Measurements from ENCODE around the gene ADGRE2.

The ADGRE2 gene

DNA sequence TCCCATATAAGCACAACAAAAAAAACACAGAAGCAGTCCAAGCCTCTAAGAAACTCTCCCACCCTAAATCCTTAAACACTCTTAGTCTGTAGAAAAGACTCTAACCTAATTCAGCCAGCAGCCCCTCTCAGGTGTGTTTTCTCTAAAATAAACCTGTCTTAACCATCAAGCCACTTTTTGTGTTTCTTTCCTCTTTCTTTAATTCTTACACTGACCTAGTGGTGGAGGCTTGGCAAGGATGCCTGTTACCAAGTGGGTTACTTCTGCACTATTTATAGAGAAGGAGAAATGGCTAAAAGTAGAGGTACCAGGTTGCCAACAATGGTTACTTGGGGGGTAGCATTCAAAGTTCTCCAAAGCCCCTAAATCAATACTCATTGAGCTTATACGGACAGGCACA lies 44.8 kb downstream of the ADGRE2 start:
- no peak for DNase-seq

DNA sequence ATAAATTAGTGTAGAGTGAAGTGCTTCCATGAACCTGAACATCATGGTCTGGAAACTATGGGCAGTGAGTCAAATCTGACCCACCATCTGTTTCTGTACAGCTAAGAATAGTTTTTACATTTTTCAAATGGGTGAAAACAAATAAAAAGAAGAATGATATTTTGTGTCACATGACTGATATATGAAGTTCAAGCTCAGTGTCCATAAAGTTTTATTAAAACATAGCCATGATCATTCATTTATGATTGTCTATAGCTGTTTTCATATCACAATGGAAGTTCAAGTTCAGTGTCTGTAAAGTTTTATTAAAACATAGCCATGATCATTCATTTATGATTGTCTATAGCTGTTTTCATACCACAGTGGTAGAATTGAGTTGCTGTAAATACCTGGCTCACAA lies 45.9 kb downstream of the ADGRE2 start:
- DNase-seq = no peak

DNA sequence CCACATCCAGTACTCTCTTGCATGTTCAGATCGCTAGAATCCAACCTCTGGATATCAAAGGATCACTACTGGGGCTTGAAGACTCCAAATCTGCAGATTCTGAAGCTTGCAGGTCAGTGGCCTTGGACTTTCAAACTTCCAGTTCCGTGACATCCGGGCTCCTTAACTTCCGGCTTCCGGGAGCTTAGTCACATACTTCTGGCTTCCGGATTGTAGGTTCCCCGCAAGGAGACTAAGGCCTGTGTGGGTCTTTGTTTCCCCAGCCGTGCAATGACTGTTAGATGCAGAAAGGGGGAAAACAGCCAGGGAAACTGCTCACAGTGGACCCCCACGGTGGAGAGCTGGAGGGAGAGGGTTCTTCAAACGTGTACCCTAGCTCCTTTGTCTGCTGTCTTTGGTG lies 47.2 kb downstream of the ADGRE2 start:
- no peak for DNase-seq

DNA sequence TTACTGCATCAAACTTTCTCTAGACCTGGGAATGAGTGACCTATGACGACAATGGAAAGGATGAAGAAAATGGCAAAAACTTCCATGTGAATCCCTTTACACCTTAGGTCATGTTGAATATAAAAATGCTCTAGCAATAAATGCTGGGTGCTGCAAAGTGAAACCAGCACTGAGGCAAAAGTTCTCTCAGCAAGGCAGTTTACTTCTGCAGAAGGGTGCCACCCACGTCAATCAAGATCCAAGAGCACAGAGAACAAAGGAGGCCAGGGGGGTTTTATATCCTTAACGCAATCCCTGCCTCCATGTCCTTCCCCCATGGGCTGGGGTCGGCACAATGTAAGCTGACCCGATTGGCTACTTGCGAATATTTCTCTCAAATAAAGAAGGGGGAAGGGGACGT lies 49.8 kb downstream of the ADGRE2 start:
- no peak for DNase-seq

DNA sequence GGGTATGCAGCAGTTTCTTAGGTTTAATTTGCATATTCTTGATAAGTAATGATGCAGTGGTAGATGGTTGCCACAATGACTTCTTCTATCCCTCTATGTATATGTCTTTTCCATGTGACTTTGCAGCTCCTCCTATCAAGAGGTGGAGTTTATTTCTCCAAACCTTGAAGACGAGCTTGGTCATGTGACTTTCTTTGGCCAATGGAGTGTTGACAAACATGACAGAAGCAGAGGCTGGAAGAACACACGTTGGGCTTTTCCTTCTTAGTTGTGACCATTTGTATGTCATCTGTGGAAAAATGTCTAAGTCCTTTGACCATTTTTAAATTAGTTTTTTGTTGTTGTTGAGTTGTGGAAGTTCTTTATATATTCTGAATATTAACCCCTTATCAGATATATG lies 56.2 kb downstream of the ADGRE2 start:
- no peak for DNase-seq

DNA sequence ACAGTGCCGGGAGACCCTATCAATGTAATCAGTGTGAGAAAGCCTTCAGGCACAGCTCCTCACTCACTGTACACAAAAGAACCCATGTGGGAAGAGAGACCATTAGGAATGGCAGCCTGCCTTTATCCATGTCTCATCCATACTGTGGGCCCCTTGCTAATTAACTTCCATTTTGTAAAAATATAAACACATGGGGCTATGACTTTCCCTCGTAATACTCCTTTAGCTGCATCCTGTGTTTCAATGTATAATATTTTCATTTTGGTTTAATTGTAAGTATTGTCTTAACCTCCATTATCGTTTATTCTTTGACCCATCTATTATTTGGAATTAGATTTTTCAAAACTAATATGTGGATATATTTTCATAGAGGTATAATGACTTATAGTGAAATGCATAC lies 59.2 kb downstream of the ADGRE2 start:
- DNase-seq = no peak

DNA sequence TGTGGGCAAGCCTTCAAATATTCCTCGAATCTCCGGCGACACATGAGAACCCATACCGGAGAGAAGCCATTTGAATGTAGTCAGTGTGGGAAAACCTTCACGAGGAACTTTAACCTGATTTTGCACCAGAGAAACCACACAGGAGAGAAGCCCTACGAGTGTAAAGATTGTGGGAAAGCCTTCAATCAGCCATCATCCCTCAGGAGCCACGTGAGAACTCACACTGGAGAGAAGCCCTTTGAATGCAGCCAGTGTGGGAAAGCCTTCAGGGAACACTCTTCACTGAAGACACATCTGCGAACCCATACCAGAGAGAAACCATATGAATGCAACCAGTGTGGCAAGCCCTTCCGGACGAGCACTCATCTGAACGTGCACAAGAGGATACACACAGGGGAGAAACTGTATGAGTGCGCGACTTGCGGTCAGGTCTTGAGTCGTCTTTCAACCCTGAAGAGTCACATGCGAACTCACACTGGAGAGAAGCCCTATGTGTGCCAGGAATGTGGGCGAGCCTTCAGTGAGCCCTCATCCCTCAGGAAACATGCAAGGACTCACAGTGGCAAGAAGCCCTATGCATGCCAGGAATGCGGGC lies 59.7 kb downstream of the ADGRE2 start:
- DNase-seq = no peak

DNA sequence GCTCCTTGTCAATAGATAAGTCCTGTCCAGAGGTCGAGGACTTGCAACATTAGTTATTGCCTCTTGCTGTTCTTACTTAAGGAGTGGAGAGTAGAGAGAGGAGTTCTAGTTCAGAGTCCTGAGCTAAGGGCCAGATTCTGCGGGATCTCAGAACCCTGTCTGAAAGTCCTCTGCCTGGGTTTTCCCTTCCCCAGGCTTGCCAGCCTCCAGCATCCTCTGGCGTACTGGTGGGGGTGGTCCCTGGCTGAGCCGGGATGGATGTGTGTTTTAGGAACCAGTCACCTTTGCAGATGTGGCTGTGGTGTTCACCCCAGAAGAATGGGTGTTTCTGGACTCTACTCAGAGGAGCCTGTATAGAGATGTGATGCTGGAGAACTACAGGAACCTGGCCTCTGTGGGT lies 62.5 kb downstream of the ADGRE2 start:
- DNase-seq = no peak

DNA sequence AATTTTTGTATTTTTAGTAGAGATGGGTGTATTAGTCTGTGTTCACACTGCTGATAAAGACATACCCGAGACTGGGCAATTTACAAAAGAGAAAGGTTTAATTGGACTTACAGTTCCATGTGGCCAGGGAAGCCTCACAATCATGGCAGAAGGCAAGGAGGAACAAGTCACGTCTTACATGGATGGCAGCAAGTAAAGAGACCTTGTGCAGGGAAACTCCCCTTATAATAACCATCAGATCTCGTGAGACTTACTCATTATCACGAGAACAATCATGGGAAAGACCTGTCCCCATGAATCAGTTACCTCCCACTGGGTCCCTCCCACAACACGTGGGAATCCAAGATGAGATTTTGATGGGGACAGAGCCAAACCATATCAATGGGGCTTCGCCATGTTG lies 73.9 kb downstream of the ADGRE2 start:
- no peak for DNase-seq

DNA sequence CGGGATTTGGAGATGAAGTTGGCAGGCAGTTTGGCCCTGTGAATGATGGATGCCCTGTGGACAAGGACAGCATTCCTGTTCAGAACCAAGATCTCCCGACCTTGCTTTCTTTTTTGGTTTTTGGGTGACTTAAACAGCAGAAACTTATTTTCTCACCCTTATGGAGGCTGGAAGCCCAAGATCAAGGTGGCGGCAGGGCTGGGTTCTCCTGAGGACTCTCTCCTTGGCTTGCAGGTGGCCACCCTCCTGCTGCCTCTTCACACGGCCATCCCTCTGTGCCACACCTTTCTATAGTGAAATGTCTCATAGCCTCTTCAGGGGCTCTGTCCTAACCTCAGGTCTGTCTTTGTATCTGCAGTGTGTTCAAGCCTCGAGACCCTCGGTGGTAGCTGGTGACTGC lies 74.5 kb downstream of the ADGRE2 start:
- no peak for DNase-seq

DNA sequence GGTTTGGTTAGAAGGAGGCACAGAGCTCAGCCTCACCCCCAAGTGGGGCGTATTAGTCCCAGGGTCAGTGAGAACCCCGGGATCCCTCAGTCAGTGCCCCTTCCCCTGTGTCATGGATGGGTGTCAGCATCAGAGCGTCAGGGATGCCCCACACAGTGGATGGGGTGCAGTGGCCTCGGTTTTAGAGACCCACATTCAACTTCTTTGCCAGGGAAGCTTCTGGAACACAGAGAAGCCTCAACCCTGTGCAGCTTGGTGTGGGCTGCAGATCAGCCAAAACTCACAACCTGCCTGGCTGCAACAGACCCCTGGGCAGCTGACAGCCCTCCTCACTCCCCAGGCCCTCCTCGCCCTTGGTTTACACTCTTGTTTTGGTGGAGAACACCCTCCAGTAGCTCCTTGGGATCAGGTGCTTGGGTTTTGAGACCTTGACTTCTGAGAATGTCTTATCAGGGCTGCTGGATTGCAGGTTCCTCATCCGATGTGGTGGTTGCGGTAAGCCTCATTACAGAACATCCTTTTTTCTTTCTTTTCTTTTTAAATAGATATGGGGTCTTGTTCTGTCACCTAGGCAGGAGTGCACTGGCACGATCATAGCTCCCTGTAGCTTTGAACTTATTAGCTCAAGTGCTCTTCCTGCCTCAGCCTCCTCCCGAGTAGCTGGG lies 77.5 kb downstream of the ADGRE2 start:
- no peak for DNase-seq

DNA sequence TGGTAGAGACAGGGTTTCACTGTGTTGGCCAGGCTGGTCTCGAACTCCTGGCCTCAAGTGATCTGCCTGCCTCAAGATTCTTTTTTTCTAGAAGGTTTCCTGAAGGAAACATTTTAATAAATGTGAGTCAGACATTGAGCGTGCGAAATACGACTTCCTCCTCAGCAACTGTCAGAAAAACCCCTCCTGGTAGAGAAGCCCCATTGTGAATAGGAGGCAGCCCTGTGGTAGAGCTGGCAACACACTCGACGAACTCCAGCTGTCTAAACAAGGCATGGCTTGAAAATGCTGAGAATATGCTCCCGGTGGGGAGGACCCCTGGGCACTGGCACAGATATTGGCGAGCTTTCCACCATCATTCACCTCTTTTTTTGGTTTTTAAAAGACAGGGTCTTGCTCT lies 78.7 kb downstream of the ADGRE2 start:
- DNase-seq = no peak

DNA sequence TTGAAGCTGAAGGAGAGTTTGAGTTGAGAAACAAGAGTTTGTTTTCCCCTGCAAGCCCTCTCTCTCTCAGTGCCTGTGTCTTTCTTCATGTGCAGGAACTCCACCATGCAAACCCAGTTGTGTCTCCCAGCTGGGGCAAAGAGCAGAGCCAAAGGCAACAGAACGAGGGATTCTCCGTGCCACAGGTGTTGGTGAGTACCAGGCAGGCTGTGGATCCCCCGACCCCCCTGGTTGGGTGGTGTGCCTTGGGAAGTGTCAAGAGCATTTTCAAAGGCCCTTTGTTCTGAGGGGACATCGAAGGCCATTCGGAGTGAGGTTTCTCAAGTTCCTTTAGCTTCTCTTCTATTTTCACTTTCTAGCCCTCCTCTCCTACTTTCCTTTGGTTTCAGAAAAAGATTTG lies 82.9 kb downstream of the ADGRE2 start:
- no peak for DNase-seq

DNA sequence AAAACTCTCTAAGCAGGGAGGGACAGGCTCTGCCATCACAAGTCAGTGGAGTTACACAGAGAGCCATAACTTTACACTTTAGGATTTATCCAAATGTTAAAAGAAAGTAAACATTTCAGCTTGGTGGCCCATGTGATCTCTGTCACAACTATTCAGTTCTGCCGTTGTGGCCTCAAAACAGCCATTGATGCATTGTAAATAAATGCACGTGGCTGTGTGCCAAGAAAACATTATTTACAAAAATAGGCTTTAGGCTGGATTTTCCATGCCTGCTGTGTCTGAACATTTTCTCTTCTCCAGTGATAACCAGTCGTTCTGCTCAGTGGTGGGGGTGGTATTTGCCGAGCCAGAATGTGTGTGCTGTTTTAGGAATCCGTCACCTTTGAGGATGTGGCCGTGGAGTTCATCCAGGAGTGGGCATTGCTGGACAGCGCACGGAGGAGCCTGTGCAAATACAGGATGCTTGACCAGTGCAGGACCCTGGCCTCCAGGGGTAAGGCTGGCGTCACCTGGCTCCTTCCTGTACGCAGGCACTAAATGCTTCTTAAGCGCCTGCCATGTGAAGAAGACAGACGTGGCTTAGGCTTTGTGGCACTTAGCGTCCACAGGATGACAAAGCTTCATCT lies 83.6 kb downstream of the ADGRE2 start:
- DNase-seq = no peak

DNA sequence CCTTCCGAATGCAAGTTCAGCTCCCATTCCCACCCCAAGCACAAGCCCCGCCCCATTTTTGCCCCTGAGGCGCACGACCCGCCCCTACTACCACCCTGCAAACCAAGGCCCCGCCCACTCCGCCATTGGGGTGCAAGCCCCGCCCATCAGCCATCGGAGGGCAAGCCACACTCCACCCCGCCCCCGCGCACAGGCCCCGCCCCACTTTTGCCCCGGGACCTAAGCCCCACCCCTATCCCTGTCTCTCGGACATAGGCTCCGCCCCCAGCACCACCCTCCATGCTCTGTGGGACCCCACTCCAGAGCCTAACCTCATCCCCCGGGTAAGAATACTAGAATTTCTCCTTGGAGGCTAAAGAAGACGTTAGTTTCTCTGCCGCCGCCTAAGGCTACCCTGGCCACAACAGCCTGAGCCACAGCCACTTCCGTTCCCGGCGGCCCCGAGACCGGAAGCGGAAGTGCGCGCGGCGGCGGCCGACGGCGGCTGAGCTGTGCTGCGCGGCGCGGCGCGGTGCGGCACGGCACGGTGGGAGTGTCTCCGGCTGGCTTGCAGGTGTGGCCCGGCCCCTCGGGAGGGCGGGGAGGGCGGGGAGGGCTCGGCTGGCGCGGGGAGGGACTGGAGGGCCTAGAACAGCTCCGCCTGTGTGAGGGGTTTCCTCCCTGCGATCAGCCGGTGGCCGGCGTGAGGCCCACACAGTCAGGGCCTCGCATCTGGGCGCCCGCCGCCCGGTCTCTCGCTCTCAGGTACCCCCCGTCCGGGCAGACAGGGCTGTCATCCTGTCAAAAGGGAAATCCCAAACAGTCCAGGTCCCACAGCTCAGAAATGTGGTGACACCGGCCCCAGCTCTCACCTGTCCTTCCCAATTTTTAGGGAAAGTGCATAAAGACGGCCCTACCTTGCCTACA lies 88.5 kb downstream of the ADGRE2 start, which contains the start of gene ZNF333:
Gene ZNF333 (plus strand): TSS at position 451 of the 906 bp plus-strand sequence. CDS start 3,444 bp downstream, outside the sequence.
- peak; percentile 70 to 95 (median 86) for DNase-seq

DNA sequence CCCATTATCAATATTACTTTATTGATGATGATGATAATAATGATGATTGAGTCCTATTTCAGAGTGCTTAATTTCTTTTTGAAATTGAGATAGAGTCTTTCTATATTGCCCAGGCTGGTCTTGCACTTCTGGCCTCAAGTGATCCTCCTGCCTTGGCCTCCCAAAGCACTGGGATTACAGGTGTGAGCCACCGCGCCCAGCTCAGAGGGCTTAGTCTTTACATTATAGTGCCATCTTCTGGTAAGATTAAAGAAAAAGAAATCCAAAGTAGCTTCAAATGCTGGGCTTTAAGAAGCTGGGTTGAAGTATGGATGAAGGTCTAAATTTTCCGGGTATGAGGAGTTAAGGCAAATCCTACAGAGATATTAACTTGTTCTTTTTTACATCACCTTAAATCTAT lies 91.9 kb downstream of the ADGRE2 start:
- DNase-seq = no peak

DNA sequence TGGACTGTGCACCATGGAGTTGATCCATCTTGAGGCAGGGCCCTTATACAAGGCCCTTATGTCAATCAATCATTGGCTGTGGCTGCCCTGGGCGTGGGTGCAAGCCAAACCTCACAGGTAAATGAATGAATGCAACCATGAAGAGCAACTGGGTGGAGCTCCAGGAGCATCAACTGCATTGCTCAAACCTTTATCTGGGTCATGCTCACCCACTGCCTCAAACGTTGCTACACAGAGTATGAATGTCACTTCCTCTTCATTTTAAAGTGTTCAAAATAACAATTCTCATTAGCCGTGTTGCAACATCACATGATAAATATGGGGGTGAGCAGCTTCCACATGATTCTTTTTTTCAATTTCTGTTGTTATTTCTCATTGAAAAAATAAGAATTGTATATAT lies 94.9 kb downstream of the ADGRE2 start:
- no peak for DNase-seq
